ENCODE measurements around the gene DIRAS3. TPM values are rescaled to one million over a fixed set of nuclear protein-coding genes. Genes with fewer than 3 reads are reported as not detected.
"Not testable (repeated sequence)": the region's sequence is repeated elsewhere in the genome, so short reads cannot be mapped to it uniquely, and the experiment has no call there.

The DIRAS3 gene, protein sequence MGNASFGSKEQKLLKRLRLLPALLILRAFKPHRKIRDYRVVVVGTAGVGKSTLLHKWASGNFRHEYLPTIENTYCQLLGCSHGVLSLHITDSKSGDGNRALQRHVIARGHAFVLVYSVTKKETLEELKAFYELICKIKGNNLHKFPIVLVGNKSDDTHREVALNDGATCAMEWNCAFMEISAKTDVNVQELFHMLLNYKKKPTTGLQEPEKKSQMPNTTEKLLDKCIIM
- 0.10 TPM in 1 of 2 replicates, not detected in the other for total RNA-seq (2014; rRNA removed; shearing (Covaris generic))

- peak; percentile 47 for DNase-seq
- Histone ChIP-seq H3K36me3 (replicated peaks; ENCODE audit: control insufficient read depth, insufficient read depth, low read length) (no peaks in the 10 kb centered on the region), H3K27me3 (ENCODE audit: control insufficient read depth, insufficient read depth, low read length) (peaks cover 40% of the 10 kb centered on the region; the same call in 1 of the 2 replicates), H3K4me3 (ENCODE audit: insufficient read depth, low read depth, low read length) (peak within 1 kb of the TSS; percentile 8; the same call in 1 of the 2 replicates)
Measured at GRCh38 chr1:68049941-68050878, at the start of gene DIRAS3. TSS of gene DIRAS3 (minus strand) at chr1:68050627. CDS start at chr1:68047297, 3,330 bp downstream.

DNA sequence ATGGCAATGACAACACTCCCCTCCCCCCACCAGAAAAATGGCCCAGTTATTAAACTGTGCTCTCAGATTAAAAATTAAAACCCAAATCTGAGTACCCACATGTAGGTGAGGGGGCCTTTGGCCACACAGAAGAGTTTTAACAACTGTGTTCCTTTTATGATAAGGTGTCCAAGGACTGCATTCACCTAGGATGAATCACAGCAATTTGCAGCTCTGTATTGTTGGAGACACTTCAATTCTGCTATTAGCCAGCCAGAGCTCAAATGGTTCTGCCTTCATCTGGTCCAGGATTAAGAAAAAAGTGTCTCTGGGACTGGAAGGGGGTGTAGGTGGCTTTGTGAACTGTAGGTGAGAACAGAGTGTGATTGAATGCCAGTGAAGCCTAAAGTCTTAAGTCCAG lies 43.3 kb upstream of the DIRAS3 start:
- DNase-seq = no peak
- no peaks in the 10 kb centered on the region for H3K27me3 ChIP-seq (ENCODE audit: control insufficient read depth, insufficient read depth, low read length)
- H3K4me3 ChIP-seq (ENCODE audit: insufficient read depth, low read depth, low read length) = no peak overlapping the region
- no peaks in the 10 kb centered on the region for H3K36me3 ChIP-seq (replicated peaks; ENCODE audit: control insufficient read depth, insufficient read depth, low read length)

- Histone ChIP-seq H3K4me3 (ENCODE audit: insufficient read depth, low read depth, low read length) (no peak overlapping the region), H3K36me3 (replicated peaks; ENCODE audit: control insufficient read depth, insufficient read depth, low read length) (no peaks in the 10 kb centered on the region), H3K27me3 (ENCODE audit: control insufficient read depth, insufficient read depth, low read length) (no peaks in the 10 kb centered on the region)
- DNase-seq = no peak
Measured at GRCh38 chr1:68087184-68087583, 36.8 kb upstream of the DIRAS3 start.

GRCh38 chr1:68085752-68086151 lies 35.3 kb upstream of the DIRAS3 start:
- Histone ChIP-seq H3K27me3 (ENCODE audit: control insufficient read depth, insufficient read depth, low read length) (no peaks in the 10 kb centered on the region), H3K4me3 (ENCODE audit: insufficient read depth, low read depth, low read length) (no peak overlapping the region), H3K36me3 (replicated peaks; ENCODE audit: control insufficient read depth, insufficient read depth, low read length) (no peaks in the 10 kb centered on the region)
- no peak for DNase-seq

DNA sequence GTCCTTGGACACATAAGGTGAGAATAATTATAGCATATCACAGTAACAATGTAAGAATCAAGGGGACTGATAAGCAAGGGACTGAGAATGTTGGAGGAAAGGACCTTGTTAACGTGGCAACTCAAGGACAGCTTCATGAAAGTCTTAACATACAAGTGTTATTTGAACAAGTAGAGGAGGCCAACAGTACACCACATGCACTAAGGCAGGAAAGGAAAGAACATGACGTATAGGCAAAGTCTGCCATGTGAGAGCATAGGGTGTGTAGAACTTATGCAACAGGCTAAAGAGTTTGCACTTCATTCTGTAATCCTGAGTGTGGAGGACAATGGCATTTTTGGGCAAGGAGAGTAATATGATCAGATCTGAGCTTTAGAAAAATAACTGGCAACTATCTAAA lies 33.3 kb upstream of the DIRAS3 start:
- DNase-seq = no peak
- no peak overlapping the region for H3K4me3 ChIP-seq (ENCODE audit: insufficient read depth, low read depth, low read length)
- H3K27me3 ChIP-seq (ENCODE audit: control insufficient read depth, insufficient read depth, low read length) = no peaks in the 10 kb centered on the region
- H3K36me3 ChIP-seq (replicated peaks; ENCODE audit: control insufficient read depth, insufficient read depth, low read length) = no peaks in the 10 kb centered on the region

DNA sequence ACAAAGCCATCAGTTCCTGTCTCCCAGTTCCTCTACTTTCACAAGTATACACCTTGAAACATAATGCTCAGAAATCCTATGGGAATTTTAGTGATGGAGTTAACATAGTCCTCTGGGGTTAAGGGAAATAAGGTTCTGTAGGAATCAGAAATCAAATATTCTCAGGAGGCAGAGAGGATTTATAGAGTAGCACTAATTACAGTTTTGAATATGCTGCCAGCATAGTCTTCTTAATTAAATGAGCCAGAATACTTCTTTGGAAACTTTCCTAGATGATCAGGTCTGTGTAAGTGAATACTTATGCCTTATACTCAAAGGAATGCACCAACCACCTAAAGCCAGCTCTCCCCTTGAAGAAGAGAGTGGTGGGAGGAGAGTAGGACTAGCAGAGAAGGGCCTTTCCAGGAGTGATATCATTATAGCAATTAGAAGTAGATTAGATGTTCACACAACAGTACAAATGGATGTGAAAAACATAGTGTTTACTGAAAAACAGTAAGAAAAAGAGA lies 31.4 kb upstream of the DIRAS3 start:
- DNase-seq = no peak
- H3K36me3 ChIP-seq (replicated peaks; ENCODE audit: control insufficient read depth, insufficient read depth, low read length) = no peaks in the 10 kb centered on the region
- H3K4me3 ChIP-seq (ENCODE audit: insufficient read depth, low read depth, low read length) = no peak overlapping the region
- no peaks in the 10 kb centered on the region for H3K27me3 ChIP-seq (ENCODE audit: control insufficient read depth, insufficient read depth, low read length)

GRCh38 chr1:68078647-68079046 lies 28.2 kb upstream of the DIRAS3 start:
- no peak overlapping the region for H3K4me3 ChIP-seq (ENCODE audit: insufficient read depth, low read depth, low read length)
- no peak for DNase-seq
- H3K36me3 ChIP-seq (replicated peaks; ENCODE audit: control insufficient read depth, insufficient read depth, low read length) = no peaks in the 10 kb centered on the region
- no peaks in the 10 kb centered on the region for H3K27me3 ChIP-seq (ENCODE audit: control insufficient read depth, insufficient read depth, low read length)

- H3K27me3 ChIP-seq (ENCODE audit: control insufficient read depth, insufficient read depth, low read length) = no peaks in the 10 kb centered on the region
Measured at GRCh38 chr1:68074472-68074871, 24.0 kb upstream of the DIRAS3 start.

GRCh38 chr1:68065766-68066165 lies 15.3 kb upstream of the DIRAS3 start:
- no peaks in the 10 kb centered on the region for H3K36me3 ChIP-seq (replicated peaks; ENCODE audit: control insufficient read depth, insufficient read depth, low read length)
- no peak overlapping the region for H3K4me3 ChIP-seq (ENCODE audit: insufficient read depth, low read depth, low read length)
- no peaks in the 10 kb centered on the region for H3K27me3 ChIP-seq (ENCODE audit: control insufficient read depth, insufficient read depth, low read length)
- DNase-seq = no peak

More at GRCh38 chr1:68074472-68074871, 24.0 kb upstream of the DIRAS3 start:
- no peak overlapping the region for H3K4me3 ChIP-seq (ENCODE audit: insufficient read depth, low read depth, low read length)
- no peaks in the 10 kb centered on the region for H3K36me3 ChIP-seq (replicated peaks; ENCODE audit: control insufficient read depth, insufficient read depth, low read length)
- DNase-seq = no peak

DNA sequence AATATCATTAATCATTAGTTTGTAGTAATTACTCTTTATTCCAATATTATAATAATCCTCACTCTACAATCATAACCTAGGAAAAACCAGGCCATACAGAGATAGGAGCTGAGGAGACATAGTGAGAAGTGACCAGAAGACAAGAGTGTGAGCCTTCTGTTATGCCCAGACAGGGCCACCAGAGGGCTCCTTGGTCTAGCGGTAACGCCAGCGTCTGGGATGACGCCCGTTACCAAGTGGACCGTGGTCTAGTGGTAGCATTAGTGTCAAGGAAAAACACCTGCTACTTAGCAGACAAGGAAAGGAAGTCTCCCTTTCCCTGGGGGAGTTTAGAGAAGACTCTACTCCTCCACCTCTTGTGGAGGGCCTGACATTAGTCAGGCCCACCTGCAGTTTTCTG lies 7.6 kb upstream of the DIRAS3 start:
- not testable (repeated sequence) for H3K4me3 ChIP-seq (ENCODE audit: insufficient read depth, low read depth, low read length); H3K27me3 ChIP-seq (ENCODE audit: control insufficient read depth, insufficient read depth, low read length); DNase-seq; H3K36me3 ChIP-seq (replicated peaks; ENCODE audit: control insufficient read depth, insufficient read depth, low read length)

GRCh38 chr1:68057564-68057963 lies 7.1 kb upstream of the DIRAS3 start:
- peak; percentile 46 for DNase-seq

DNA sequence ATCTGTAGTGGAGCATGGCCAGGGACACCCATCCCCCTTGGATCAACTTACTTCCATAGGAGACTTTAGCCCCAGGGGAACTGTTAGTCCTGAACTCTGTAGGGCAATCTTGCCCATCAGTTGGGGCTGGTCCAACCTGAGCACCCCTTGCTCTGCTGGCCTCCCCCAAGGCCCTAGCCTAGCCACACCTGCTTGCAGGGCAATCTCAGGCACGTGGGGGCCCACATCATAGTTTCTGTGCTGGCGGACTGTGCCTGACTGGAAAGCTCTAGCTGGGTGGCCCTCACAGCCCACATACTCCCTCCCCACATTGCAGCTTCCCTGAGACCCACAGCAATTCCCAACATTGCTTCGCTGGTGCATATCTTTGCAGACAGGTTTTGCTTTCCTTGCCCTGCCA lies 6.6 kb upstream of the DIRAS3 start:
- Histone ChIP-seq H3K4me3 (ENCODE audit: insufficient read depth, low read depth, low read length) (no peak overlapping the region), H3K27me3 (ENCODE audit: control insufficient read depth, insufficient read depth, low read length) (no peaks in the 10 kb centered on the region), H3K36me3 (replicated peaks; ENCODE audit: control insufficient read depth, insufficient read depth, low read length) (no peaks in the 10 kb centered on the region)
- DNase-seq = no peak

More at GRCh38 chr1:68057564-68057963, 7.1 kb upstream of the DIRAS3 start:
- Histone ChIP-seq H3K4me3 (ENCODE audit: insufficient read depth, low read depth, low read length) (no peak overlapping the region), H3K36me3 (replicated peaks; ENCODE audit: control insufficient read depth, insufficient read depth, low read length) (no peaks in the 10 kb centered on the region), H3K27me3 (ENCODE audit: control insufficient read depth, insufficient read depth, low read length) (no peaks in the 10 kb centered on the region)

DNA sequence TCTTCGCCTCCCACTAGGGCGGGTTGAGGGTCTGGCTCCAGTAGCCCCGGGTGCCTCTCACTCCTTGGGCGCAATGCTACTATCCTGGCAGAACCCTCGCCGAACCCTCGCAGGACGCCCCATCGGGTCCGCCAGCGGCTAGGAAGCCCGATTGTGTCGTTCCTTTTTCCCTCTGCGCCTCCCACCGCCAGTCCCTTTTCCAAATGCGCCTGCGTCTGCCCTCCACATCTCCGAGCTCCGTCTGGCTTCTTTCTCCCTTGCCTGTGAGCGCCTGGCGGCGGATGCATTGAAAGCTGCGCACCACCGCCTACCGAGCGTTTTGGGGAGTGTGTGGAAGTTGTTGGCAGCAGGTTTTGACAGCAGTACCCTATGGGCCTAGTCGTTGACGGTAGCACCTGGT lies 1.0 kb upstream of the DIRAS3 start:
- peaks cover 39% of the 10 kb centered on the region; the same call in 1 of the 2 replicates for H3K27me3 ChIP-seq (ENCODE audit: control insufficient read depth, insufficient read depth, low read length)
- H3K36me3 ChIP-seq (replicated peaks; ENCODE audit: control insufficient read depth, insufficient read depth, low read length) = no peaks in the 10 kb centered on the region
- H3K4me3 ChIP-seq (ENCODE audit: insufficient read depth, low read depth, low read length) = no peak overlapping the region
- peak; percentile 73 for DNase-seq

GRCh38 chr1:68047659-68048026 lies 2.8 kb downstream of the DIRAS3 start:
- peaks cover 40% of the 10 kb centered on the region; the same call in 1 of the 2 replicates for H3K27me3 ChIP-seq (ENCODE audit: control insufficient read depth, insufficient read depth, low read length)
- no peaks in the 10 kb centered on the region for H3K36me3 ChIP-seq (replicated peaks; ENCODE audit: control insufficient read depth, insufficient read depth, low read length)
- DNase-seq = no peak
- no peak overlapping the region for H3K4me3 ChIP-seq (ENCODE audit: insufficient read depth, low read depth, low read length)
